GM18520 (cell line): Measurements from ENCODE around the gene RNF186.
"Not testable (repeated sequence)": the region's sequence is repeated elsewhere in the genome, so short reads cannot be mapped to it uniquely, and the experiment has no call there.

Source experiments
- ATAC-seq: cut with Tn5 transposase; IDR thresholded peaks from one replicate; pipeline ENCODE4 v1.9.1; 2021; ENCODE audit not compliant: unreplicated experiment

Gene RNF186

GRCh38 chr1:19814681-19815503 lies at the start of gene RNF186:
Gene RNF186, minus strand, starts transcription at chr1:19815283. Its CDS starts 182 bp downstream, at chr1:19815101.
- no peak for ATAC-seq

GRCh38 chr1:19864570-19865160 lies 49.6 kb upstream of the RNF186 start:
- no peak for ATAC-seq

GRCh38 chr1:19862944-19863343 lies 47.9 kb upstream of the RNF186 start:
- ATAC-seq: no peak

GRCh38 chr1:19861842-19862530 lies 46.9 kb upstream of the RNF186 start:
- no peak for ATAC-seq

GRCh38 chr1:19861034-19861433 lies 46.0 kb upstream of the RNF186 start:
- ATAC-seq: no peak

GRCh38 chr1:19860418-19860817 lies 45.3 kb upstream of the RNF186 start:
- ATAC-seq: no peak

GRCh38 chr1:19859876-19860275 lies 44.8 kb upstream of the RNF186 start:
- ATAC-seq: no peak

- no peak for ATAC-seq
Measured at GRCh38 chr1:19858893-19859292, 43.8 kb upstream of the RNF186 start.

GRCh38 chr1:19854866-19855265 lies 39.8 kb upstream of the RNF186 start:
- no peak for ATAC-seq

- no peak for ATAC-seq
Measured at GRCh38 chr1:19852036-19852435, 37.0 kb upstream of the RNF186 start.

GRCh38 chr1:19850214-19850613 lies 35.1 kb upstream of the RNF186 start:
- ATAC-seq: no peak

GRCh38 chr1:19849307-19849706 lies 34.2 kb upstream of the RNF186 start:
- not testable (repeated sequence) for ATAC-seq

- ATAC-seq: not testable (repeated sequence)
Measured at GRCh38 chr1:19847334-19847733, 32.3 kb upstream of the RNF186 start.

- no peak for ATAC-seq
Measured at GRCh38 chr1:19846338-19846737, 31.3 kb upstream of the RNF186 start.

- no peak for ATAC-seq
Measured at GRCh38 chr1:19845555-19845954, 30.5 kb upstream of the RNF186 start.

- ATAC-seq: no peak
Measured at GRCh38 chr1:19844731-19845495, 29.8 kb upstream of the RNF186 start.

GRCh38 chr1:19840228-19840627 lies 25.1 kb upstream of the RNF186 start:
- ATAC-seq: no peak

- ATAC-seq: no peak
Measured at GRCh38 chr1:19837866-19838265, 22.8 kb upstream of the RNF186 start.

GRCh38 chr1:19835578-19835977 lies 20.5 kb upstream of the RNF186 start:
- ATAC-seq: no peak

- no peak for ATAC-seq
Measured at GRCh38 chr1:19831441-19831840, 16.4 kb upstream of the RNF186 start.

GRCh38 chr1:19828546-19828945 lies 13.5 kb upstream of the RNF186 start:
- no peak for ATAC-seq
